ENCODE data around the gene MRPL2.
A peak's percentile ranks its signal among the peaks of the same experiment; 100 is the strongest.

MRPL2 gene

DNA sequence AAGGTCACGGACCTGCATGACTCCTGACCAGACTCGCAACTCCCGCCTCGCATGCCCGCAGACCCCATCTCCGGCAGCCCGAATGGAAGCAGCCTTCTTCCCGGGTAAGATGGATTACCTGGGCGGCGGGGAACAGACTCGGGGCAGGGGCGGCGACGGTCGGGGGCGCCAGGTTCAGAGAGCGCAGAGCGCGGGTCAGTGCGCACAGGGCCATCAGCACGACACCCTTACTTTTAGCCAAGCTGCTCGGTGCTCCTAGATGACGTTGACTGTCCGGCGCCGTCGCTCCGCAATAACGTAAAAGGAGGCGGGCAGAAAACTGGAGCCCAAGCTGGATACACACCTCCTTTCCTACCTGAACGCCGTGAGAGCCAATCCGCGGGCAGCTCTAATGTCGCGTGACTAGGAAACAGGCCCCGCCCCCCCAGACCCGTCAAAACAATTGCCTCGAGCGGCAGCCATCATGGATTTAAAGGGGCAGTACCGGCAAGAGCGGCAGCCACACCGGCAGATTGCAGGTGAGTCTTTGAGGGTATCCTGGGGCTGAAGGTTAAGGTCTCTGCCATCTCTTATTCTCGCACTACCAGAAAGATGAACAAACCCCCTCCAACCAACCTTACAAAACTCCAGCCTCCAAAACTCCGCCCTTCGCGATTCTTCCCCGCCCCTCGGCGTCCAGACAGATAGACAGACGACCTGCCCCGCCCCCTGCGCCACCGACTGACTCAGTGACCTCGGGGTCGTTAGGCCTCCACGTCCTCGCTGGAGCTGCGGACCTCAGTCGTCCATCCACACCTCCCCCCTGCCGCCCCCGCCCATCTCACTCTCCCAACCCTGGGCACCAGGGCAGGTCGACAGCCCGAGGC is at the start of gene MRPL2, which contains the start of gene KLC4:
Gene MRPL2 (minus strand): TSS at position 267 of the 866 bp plus-strand sequence. CDS start 53 bp downstream, at position 214.
Gene KLC4 (plus strand): TSS at position 464 of the 866 bp plus-strand sequence. CDS start 1,705 bp downstream, outside the sequence.
- no peak for TF ChIP-seq ZFX (IDR thresholded peaks at IDR 0.05)
- TF ChIP-seq, protein P1, sequence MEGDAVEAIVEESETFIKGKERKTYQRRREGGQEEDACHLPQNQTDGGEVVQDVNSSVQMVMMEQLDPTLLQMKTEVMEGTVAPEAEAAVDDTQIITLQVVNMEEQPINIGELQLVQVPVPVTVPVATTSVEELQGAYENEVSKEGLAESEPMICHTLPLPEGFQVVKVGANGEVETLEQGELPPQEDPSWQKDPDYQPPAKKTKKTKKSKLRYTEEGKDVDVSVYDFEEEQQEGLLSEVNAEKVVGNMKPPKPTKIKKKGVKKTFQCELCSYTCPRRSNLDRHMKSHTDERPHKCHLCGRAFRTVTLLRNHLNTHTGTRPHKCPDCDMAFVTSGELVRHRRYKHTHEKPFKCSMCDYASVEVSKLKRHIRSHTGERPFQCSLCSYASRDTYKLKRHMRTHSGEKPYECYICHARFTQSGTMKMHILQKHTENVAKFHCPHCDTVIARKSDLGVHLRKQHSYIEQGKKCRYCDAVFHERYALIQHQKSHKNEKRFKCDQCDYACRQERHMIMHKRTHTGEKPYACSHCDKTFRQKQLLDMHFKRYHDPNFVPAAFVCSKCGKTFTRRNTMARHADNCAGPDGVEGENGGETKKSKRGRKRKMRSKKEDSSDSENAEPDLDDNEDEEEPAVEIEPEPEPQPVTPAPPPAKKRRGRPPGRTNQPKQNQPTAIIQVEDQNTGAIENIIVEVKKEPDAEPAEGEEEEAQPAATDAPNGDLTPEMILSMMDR (conservative IDR thresholded peaks at IDR 0.05) = no peak
- peak within 1 kb of the TSS; percentile 82 for H3K27ac ChIP-seq

DNA sequence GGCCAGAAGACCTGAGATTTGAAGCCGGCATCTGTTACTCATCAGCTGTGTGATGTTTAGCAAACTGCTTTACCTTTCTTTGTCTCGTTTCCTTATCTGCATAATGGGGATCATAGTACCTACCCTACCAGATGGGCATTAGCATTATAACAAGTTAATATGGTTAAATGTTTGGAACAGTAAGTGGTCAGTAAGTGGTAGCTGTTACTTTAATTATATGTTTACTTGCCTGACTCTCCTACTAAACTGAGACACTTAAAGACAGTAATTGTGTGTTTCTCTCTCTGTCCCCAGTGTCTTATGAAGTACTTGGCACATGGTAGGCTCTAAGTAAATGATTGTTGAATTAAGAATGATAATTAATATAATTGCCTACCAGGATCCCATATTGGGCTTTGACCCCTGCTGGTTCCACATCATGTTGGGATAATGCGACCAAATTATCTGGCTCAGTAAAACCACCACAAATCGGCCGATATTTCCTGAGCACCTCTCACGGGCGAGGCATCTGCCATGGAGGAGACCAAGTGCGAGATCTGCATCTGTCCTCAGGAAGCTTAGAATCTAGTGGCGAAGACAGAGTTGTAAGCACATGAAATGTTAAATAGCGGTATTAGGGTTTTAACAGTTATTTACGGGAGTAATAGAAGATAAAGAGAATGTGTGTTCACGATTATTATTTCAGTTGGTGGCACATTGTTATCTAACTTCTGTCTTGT is 48.3 kb upstream of the MRPL2 start:
- TF ChIP-seq, protein P1 (conservative IDR thresholded peaks at IDR 0.05) = no peak
- TF ChIP-seq ZFX (IDR thresholded peaks at IDR 0.05) = no peak
- no peak overlapping the region for H3K27ac ChIP-seq

DNA sequence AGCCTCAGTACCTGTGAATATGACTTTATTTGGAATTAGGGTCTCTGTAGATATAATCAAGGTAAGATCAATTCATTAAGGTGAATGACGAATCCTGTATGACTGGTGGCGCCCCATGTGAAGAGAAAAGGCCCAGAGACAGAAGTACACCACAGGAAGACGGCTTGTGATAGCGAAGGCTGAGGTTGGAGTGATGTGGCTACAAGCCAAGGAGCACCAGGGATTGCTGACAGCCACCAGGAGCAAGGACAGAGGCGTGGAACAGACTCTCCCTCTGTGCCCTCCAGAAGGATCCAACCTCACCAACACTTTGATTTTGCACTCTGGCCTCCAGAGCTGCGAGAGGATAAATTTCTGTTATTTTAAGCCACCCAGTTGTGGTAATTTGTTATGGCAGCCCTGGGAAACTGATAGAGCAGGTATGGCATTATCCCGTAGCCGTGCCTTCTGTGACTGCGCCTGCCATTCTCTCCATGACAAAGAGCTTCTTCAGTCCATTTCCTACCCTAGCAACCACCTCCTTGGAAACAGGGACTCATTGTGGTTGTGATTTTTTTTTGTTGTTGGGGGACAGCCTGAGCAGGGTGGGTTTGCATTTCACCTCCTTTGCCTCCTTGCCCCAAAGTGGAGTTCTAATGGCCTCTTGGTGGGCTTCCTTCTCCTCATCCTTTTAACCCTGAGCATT is 46.4 kb upstream of the MRPL2 start:
- H3K27ac ChIP-seq = no peak overlapping the region
- no peak for TF ChIP-seq ZFX (IDR thresholded peaks at IDR 0.05)
- TF ChIP-seq, protein P1 (conservative IDR thresholded peaks at IDR 0.05) = no peak

DNA sequence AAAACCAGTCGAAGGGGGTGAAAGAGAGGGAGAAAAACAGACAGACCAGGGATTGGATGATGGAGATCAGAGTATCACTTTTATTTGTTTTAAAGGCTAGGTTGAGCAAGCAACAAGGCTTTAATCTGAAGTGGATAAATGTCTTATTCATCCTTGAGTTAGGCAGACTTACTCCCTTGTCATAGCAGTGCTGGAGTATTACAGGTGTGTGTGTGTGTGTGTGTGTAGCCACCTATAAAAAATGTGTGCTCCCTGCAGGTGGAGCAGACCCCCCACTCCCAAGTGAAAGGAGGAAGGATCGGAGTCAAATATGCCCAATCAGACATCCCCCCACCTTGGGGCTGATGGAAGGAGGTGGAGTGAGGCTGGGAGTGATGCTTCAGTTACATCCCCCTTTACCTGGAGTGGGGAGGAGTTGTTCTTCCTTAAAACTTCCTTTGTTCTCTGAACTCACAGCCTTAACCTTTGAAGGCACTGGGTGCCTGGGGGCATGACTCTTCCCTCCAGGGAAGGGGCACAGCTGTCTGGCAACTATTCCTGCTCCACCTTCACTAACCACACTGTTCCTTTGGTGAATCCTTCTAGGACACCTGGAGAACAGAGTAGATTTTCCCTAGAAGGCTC is 44.1 kb upstream of the MRPL2 start:
- TF ChIP-seq ZFX (IDR thresholded peaks at IDR 0.05) = no peak
- TF ChIP-seq, protein P1 (conservative IDR thresholded peaks at IDR 0.05) = no peak
- no peak overlapping the region for H3K27ac ChIP-seq

GRCh38 chr6:43101497-43101896 is 42.3 kb upstream of the MRPL2 start:
- no peak overlapping the region for H3K27ac ChIP-seq
- TF ChIP-seq ZFX (IDR thresholded peaks at IDR 0.05) = no peak
- TF ChIP-seq, protein P1 (conservative IDR thresholded peaks at IDR 0.05) = no peak

- peak overlapping the region; percentile 6 for H3K27ac ChIP-seq
- TF ChIP-seq ZFX (IDR thresholded peaks at IDR 0.05) = no peak
- TF ChIP-seq, protein P1 (conservative IDR thresholded peaks at IDR 0.05) = no peak
Measured at GRCh38 chr6:43097502-43097901, 38.3 kb upstream of the MRPL2 start.
